Adrenal gland (tissue), 12 donors: Measurements from ENCODE around the gene DVL1. TPM values are rescaled to one million over a fixed set of nuclear protein-coding genes. Genes with fewer than 3 reads are reported as not detected.

ENCODE experiments used
- DNase-seq, 7 donors: peaks; one replicate each; pipeline ENCODE4 v3.0.0-alpha.2; 2019 to 2020
- H3K27ac ChIP-seq, 5 donors: fragments of 200-600 bp; sonication (generic) in 4 of 5; 1 replicate in 3 of 5; 2 replicates in 2 of 5; pipeline versions ENCODE4 v1.5.1 to v1.8.0; 2016 to 2020; ENCODE audit warnings: mild to moderate bottlenecking in 1 of 5
- H3K27me3 ChIP-seq: fragments of 200-600 bp; 2 replicates; pipeline ENCODE4 v1.8.0; 2021
- H3K36me3 ChIP-seq, 2 donors: fragments of 200-600 bp; replicated peaks in 1 of 2; 1 replicate in 1 of 2; 2 replicates in 1 of 2; pipeline versions ENCODE4 v1.5.1 to v1.8.0; 2018 to 2022
- H3K4me1 ChIP-seq, 2 donors: fragments of 200-600 bp; replicated peaks in 1 of 2; 1 replicate in 1 of 2; 2 replicates in 1 of 2; pipeline versions ENCODE4 v1.5.1 to v1.8.0; 2018 to 2021
- H3K4me3 ChIP-seq, 4 donors: fragments of 200-600 bp; sonication (generic) in 3 of 4; one replicate each; pipeline ENCODE4 v1.5.1; 2016 to 2018
- H3K9me3 ChIP-seq, 3 donors: fragments of 200-600 bp; sonication (generic) in 1 of 3; replicated peaks in 1 of 3; 1 replicate in 2 of 3; 2 replicates in 1 of 3; pipeline versions ENCODE4 v1.5.1 to v1.8.0; 2016 to 2021
- POLR2A ChIP-seq, 2 donors: fragments of 450-650 bp; IDR thresholded peaks; one replicate each; pipeline ENCODE4 v1.6.1; 2017; ENCODE audit warnings: antibody characterized with exemption in 2 of 2, mild to moderate bottlenecking in 2 of 2, moderate library complexity in 1 of 2
- WGBS, 4 donors: extraction: QIAGEN DNeasy Blood & Tissue Kit in 2 of 4; methylation state at CpG; one replicate each; pipeline versions ENCODE4 v1.1.5 to v1.1.7; 2013 to 2017; 5-methylcytosine and 5-hydroxymethylcytosine counted together
- intact Hi-C, 2 donors: fragments of 100-400 bp; cut with DNase I; formaldehyde crosslinking; loops; one replicate each; pipeline versions ENCODE4 v1.14.1 to v1.15.0; 2022 to 2023
- polyA plus RNA-seq, 3 donors: library from polyadenylated mRNA; stranded (reverse); fragments of 200-250 nt in 2 of 3; fragments of 350-450 nt in 1 of 3; fragmentation: Illumina TruSeq in 1 of 3; extraction: RNeasy Lipid Tissue Mini Kit (QIAGEN cat#74804) in 1 of 3; gene quantifications; one replicate each; pipeline ENCODE4 v1.2.3, GENCODE V29; 2013 to 2014
- total RNA-seq, 9 donors: library from RNA; depleted of rRNA in 4 of 9; stranded (reverse); fragments of >200 nt in 4 of 9; fragments of 120-200 nt in 1 of 9; fragmentation: NEBNext Ultra II Directional in 1 of 9; extraction: Animal tissue kit (Norgen Biotek cat#: 25700) in 1 of 9; gene quantifications; one replicate each; pipeline versions ENCODE4 v1.1.0 to v1.2.4, GENCODE V29; 2013 to 2023
- TF ChIP-seq, protein P1 (sequence below), 6 experiments: fragments of 450-650 bp in 4 of 6; fragments of 200-600 bp in 2 of 6; sonication (generic) in 1 of 6; IDR thresholded peaks; 1 replicate in 5 of 6; 2 replicates in 1 of 6; pipeline versions ENCODE4 v1.5.1 to v1.8.0; 2016 to 2021; ENCODE audit warnings: antibody characterized with exemption in 6 of 6, mild to moderate bottlenecking in 2 of 6, moderate library complexity in 1 of 6
- donor health status: healthy with polysubstance abuse.
- donor health status: Bipolar disorder and iron deficiency.
- donor health status: DM: yes; HTN: yes; CAD: no.
- donor health status: DM: no; HTN: no; CAD: no.
- donor health status: DM: no; HTN: no; CAD: no.
- donor health status: DM: yes; HTN: yes; CAD: no.

The DVL1 gene
- total and polyA plus RNA-seq, 12 donors = 4.0 to 279 (median 89.2) TPM

DNA sequence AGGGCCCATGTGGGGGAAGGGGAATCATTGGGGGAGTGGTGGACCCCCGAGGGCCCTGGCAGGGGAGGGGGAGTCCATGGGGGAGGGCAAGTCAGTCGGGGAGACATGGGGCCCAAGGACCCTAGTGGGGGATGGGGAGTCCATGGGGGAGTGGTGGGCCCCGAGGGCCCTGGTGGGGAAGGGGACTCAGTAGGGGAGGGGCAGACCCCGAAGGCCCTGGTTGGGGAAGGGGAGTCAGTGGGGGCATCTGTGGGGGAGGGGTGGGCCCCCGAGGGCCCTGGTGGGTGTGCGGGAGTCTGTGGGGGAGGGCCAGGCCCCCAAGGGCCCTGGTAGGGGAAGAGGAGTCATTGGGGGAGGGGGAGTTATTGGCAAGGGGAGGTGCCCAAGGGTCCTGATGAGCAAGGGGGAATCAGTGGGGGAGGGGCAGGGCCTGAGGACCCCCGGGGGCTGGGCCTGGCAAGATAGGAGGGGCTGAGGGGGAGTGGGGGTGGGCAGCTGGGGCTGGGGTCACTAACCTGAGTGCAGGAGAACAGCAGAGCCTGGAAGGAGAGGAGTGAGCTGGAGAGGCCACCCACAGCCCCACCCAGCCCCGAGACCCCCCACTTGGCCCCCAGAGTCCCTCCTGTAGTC, 7.1 kb upstream of the DVL1 start:
- DNase-seq = peak in 3 of 7 donors; percentile 1 to 12 (median 7)
- Histone ChIP-seq H3K4me1 (peaks cover 4 to 5% of the 10 kb centered on the region in 2 donors), H3K27ac (peak overlapping the region in 1 of 5 donors; percentile 87), H3K36me3 (no peaks in the 10 kb centered on the region), H3K27me3 (peaks cover 20% of the 10 kb centered on the region), H3K9me3 (no peaks in the 10 kb centered on the region), H3K4me3 (peak overlapping the region in 1 of 4 donors; percentile 51)
- TF ChIP-seq POLR2A (IDR thresholded peaks at IDR 0.05) = no peak
- TF ChIP-seq, protein P1, sequence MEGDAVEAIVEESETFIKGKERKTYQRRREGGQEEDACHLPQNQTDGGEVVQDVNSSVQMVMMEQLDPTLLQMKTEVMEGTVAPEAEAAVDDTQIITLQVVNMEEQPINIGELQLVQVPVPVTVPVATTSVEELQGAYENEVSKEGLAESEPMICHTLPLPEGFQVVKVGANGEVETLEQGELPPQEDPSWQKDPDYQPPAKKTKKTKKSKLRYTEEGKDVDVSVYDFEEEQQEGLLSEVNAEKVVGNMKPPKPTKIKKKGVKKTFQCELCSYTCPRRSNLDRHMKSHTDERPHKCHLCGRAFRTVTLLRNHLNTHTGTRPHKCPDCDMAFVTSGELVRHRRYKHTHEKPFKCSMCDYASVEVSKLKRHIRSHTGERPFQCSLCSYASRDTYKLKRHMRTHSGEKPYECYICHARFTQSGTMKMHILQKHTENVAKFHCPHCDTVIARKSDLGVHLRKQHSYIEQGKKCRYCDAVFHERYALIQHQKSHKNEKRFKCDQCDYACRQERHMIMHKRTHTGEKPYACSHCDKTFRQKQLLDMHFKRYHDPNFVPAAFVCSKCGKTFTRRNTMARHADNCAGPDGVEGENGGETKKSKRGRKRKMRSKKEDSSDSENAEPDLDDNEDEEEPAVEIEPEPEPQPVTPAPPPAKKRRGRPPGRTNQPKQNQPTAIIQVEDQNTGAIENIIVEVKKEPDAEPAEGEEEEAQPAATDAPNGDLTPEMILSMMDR (IDR thresholded peaks at IDR 0.05) = no peak
- WGBS, 4 donors = 26 to 33% (median 32%) methylated on average over 1 to 8 of the region's 8 CpGs; no CpG with 5 or more reads in 1 of the 4 donors
- intact Hi-C loops = no loop called here

- peaks cover 20% of the 10 kb centered on the region for H3K27me3 ChIP-seq
- intact Hi-C loops = no loop called here
- H3K27ac ChIP-seq = peak overlapping the region in 1 of 5 donors; percentile 87
- H3K4me1 ChIP-seq = peaks cover 4 to 5% of the 10 kb centered on the region in 2 donors
- H3K9me3 ChIP-seq = no peaks in the 10 kb centered on the region
- DNase-seq = peak in 3 of 7 donors; percentile 21 to 59 (median 24)
- 1 to 16% (median 4%) methylated on average over 11 to 52 of the region's 52 CpGs; no CpG with 5 or more reads in 1 of the 4 donors for WGBS, 4 donors
- TF ChIP-seq POLR2A (IDR thresholded peaks at IDR 0.05) = no peak
- TF ChIP-seq, protein P1 (IDR thresholded peaks at IDR 0.05) = no peak
- H3K36me3 ChIP-seq = no peaks in the 10 kb centered on the region
- H3K4me3 ChIP-seq = peak overlapping the region in 1 of 4 donors; percentile 41
Observed at GRCh38 chr1:1355416-1355815, 6.2 kb upstream of the DVL1 start.

- H3K27ac ChIP-seq = peak overlapping the region in 1 of 5 donors; percentile 87
- peak in 2 of 7 donors; percentile 1 to 12 for DNase-seq
- TF ChIP-seq POLR2A (IDR thresholded peaks at IDR 0.05) = no peak
- TF ChIP-seq, protein P1 (IDR thresholded peaks at IDR 0.05) = no peak
- H3K36me3 ChIP-seq = no peaks in the 10 kb centered on the region
- H3K4me3 ChIP-seq = peak overlapping the region in 1 of 4 donors; percentile 41
- intact Hi-C loops = no loop called here
- H3K9me3 ChIP-seq = no peaks in the 10 kb centered on the region
- 29 to 39% (median 31%) methylated on average over 70 to 116 of the region's 116 CpGs; no CpG with 5 or more reads in 1 of the 4 donors for WGBS, 4 donors
- H3K4me1 ChIP-seq = peaks cover 4 to 5% of the 10 kb centered on the region in 2 donors
- H3K27me3 ChIP-seq = peaks cover 20% of the 10 kb centered on the region
Observed at GRCh38 chr1:1354271-1355247, 5.3 kb upstream of the DVL1 start.
